ENCODE data around the gene TMEM164.

The TMEM164 gene

GRCh38 chrX:110004215-110004614 is 1.3 kb downstream of the TMEM164 start:
- DNase-seq, result peak; percentile 9

DNA sequence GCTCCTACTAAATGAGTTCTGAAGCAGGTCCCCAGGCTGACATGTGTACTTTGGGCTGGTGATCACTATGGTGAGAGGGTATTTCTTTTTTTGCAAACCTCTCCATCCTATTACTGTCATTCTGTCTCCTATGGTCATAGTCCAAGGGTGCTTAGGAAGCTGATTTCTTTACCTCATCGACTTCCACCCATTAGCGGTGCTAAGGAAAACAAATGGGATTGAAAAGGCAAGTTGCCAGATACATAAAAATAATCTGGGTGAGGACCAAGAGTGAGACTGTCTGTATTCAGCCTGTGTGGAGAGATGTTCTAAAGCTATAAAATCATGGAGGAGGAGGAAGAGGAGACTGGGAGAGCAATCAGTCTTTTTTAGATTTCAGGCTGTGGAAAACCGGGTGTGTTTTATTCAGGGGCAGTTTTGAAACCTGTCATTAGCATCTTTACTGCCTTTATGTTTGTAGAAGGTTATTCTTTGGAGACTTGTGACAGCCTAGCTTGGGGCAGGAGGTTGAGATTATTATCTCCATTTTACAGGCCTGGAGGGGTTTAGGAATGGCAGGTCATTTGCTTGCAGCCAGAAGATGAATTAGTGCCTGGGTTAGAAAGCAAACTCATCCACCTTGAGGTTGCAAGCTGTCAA is 1.9 kb downstream of the TMEM164 start:
- DNase-seq, result no peak

DNA sequence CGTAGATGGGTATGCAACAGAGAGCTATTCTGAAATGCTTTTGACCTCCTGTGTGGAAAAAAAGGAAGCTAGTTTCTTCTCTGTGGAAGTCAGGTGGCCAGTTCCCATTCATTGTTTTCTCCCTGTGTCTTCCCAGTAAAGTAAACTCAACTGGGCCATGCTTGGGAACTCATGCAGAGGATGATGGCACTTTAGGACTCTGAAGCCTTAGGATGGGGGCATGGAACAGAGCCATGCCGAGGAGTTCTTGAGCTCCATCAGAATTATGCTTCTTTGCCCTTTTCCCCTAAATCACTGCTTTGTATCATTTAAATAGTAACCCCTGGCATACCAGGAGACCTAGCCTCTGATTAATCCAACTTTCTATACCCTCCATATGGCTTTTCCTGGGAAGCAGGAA is 3.2 kb downstream of the TMEM164 start:
- no peak for DNase-seq

DNA sequence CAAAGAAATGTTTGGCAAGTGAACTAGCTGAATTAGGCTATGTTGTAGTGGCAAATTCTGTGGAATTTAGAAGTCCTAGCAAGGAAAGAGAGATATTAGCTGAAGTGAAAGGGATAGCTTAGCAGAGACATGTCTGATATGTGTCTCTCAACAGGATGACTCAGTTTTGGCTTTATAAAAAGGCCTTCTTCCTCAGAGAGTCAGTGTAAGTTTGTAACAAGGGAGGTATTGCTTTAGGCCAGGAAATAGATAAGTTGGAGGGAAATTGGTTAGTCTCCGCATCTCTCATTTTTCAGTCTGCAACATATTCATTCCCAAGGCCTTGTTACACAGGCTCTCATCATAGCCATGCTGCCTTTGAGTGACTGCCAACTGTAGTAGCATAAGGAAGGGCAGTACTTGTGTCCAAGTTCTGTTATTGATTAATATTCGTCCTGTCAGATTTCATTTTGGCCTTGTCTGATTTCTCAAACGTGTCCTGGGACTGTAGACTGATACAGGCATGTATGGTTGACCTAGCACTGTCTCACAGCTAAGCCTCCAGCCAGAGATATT is 4.0 kb downstream of the TMEM164 start:
- DNase-seq, result no peak

DNA sequence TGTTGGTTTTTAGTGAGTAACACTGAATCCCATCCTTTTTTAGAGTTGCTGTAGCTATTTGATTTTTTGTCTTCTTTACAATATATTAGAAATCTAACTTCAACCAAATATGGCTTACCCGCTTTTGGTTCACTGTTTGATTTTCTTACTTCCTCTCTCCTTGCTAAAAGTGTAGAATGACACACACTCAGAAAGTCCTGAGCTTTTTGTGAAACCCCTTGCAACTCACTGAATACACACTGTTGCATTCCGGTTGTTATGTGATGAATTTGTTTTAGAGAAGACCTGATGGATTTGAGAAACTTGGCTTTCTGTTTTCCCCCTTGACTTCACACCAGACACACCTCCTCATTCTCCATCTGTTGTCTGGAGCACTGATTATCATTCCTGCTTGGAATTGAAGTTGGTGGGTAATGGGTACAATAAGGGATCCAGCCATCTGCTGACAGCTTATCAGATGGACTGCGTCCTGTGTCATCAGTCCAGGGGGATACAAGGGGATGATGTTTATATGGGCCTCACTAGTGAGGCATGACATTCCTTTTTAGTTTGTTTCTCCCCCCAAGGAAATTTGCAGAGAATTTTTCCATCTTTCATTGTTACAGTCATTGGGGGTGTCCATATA is 5.2 kb downstream of the TMEM164 start:
- no peak for DNase-seq

- DNase-seq, result peak; percentile 91
Measured at GRCh38 chrX:110012818-110013485, 10.0 kb downstream of the TMEM164 start.

DNA sequence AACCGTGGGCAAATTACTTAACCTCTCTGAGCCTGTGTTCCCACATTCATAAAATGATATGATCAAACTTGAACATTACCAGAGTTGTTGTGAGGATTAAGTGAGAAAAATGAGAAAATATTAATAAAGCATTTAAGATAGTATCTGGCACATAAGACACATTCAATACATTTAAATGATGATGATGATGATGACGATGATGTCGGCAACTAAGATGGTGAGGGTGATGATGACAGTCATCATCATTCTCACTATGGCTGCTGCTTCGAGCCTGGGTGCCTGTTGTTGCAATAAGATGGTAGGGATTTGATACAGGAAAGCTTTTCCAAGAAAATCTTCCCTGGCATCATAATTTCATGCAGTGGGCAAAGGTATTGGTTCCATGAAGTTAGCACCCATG is 11.1 kb downstream of the TMEM164 start:
- DNase-seq, result no peak

- DNase-seq, result no peak
Measured at GRCh38 chrX:110015032-110015431, 12.1 kb downstream of the TMEM164 start.

DNA sequence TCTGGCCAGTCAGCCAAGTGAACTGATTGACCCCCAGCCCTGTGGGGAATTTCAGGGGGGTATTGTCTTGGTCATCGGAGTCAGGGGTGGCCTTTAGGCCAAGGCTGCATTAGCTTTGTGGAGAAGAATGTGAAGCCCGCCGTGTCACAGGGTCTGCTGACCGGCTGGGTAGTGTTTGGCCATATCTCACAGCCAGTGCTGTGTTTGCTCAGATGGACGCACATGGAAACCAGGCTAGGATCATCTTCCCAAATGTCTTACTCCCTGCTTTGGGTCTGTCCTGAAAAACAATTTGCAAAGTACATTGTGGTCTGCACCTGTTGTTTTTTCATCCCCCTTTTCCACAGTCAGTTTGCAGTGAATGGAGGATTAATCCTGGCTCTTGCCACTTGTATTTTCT is 13.0 kb downstream of the TMEM164 start:
- DNase-seq, result no peak

DNA sequence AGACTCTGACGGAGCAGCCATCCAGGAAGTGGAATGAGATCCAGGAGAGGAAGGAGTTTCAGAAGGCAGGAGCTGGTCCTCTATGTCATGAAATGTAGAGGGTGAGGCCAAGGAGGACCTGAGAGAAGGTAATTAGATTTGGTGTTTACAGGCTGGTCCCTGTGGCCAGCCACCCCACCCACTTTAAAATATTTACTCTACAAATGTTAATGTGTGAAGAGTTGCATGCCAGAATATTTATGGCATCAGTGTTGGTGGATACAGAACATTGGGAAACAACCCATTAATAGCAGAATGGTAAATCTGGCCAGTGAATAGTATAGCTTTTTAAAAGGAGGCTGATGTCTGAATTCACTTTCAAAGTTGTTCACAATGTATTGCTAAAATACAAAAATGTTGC is 17.6 kb downstream of the TMEM164 start:
- DNase-seq, result no peak

GRCh38 chrX:110021258-110022022 is 18.5 kb downstream of the TMEM164 start:
- no peak for DNase-seq

- DNase-seq, result no peak
Measured at GRCh38 chrX:110022599-110023448, 19.9 kb downstream of the TMEM164 start.

DNA sequence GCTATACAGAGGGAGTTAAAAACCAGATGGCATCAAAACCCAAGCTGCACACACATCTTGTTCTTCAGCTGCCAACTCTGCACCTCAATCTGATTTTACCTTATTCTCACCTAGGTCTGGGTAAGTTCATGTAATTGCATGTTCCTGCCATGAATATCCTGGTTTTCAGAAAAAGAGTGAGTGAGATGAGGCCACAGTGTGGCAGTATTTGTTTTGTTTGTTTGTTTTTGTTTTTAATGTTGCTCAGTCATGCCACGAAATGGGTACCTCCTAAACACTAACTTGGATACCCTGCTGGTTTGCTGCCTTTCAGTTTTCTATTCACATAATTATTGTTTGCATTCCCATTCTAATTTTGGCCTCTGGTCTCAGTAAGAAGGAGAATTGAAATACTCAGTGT is 22.5 kb downstream of the TMEM164 start:
- no peak for DNase-seq

GRCh38 chrX:110026099-110026844 is 23.4 kb downstream of the TMEM164 start:
- DNase-seq, result no peak

- peak; percentile 30 for DNase-seq
Measured at GRCh38 chrX:110032534-110033147, 29.7 kb downstream of the TMEM164 start.

DNA sequence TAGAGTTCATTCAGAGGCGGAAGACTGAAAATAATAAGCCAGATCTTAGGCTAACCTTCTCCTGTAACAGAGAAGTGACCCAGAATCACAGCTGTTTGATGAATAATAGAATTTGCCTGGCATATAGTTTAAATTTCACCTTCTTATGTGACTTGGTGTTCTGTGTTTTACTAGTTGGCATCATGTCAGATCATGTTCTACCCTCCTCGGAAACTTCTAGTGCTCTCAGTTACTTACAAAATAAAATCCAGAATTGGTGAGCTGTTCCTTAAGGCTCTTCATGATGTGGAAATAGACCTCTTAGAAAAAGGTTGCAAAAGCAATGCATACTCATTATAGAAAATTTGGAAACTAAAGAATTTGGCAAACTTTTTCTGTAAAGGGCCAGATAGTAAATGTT is 31.1 kb downstream of the TMEM164 start:
- DNase-seq, result no peak

GRCh38 chrX:110036162-110037033 is 33.5 kb downstream of the TMEM164 start:
- DNase-seq, result no peak

GRCh38 chrX:110037178-110037577 is 34.3 kb downstream of the TMEM164 start:
- DNase-seq, result no peak

- DNase-seq, result no peak
Measured at GRCh38 chrX:110038900-110039299, 36.0 kb downstream of the TMEM164 start.

- no peak for DNase-seq
Measured at GRCh38 chrX:110041980-110042379, 39.1 kb downstream of the TMEM164 start.
